HL-60 (cell line): ENCODE data around the gene MAPK11.

Experiments
- DNase-seq, 2 experiments: peaks; one replicate each; pipeline ENCODE4 v3.0.0-alpha.2; 2010 to 2020; ENCODE audit warnings: low read depth in 1 of 2, low spot score in 1 of 2
- H3K27ac ChIP-seq: fragments of 250-450 bp; sonication (Bioruptor Pico); replicated peaks from 2 replicates; pipeline ENCODE4 v1.5.1; 2020; ENCODE audit warnings: mild to moderate bottlenecking, moderate library complexity
- H3K27me3 ChIP-seq: fragments of 250-450 bp; sonication (Bioruptor Pico); 2 replicates; pipeline ENCODE4 v1.5.1; 2021; ENCODE audit warnings: mild to moderate bottlenecking, moderate library complexity; ENCODE audit not compliant: insufficient read depth, poor library complexity, severe bottlenecking
- H3K4me3 ChIP-seq: replicated peaks from 2 replicates; pipeline ENCODE4 v1.5.1; 2011; ENCODE audit warnings: mild to moderate bottlenecking, control low read depth, low read length; ENCODE audit not compliant: insufficient read depth
- GABPA ChIP-seq: IDR thresholded peaks from 2 replicates; pipeline ENCODE4 v1.6.1; 2012; ENCODE audit warnings: low read depth
- POLR2AphosphoS5 ChIP-seq: IDR thresholded peaks from 2 replicates; pipeline ENCODE4 v1.6.1; 2012; ENCODE audit warnings: low read depth
- SPI1 ChIP-seq: IDR thresholded peaks from 2 replicates; pipeline ENCODE4 v1.6.1; 2012; ENCODE audit warnings: low read depth, mild to moderate bottlenecking, borderline replicate concordance
- TF ChIP-seq, protein P1 (sequence below): IDR thresholded peaks from 2 replicates; pipeline ENCODE4 v1.6.1; 2012; ENCODE audit warnings: low read depth; ENCODE audit not compliant: insufficient replicate concordance
- TF ChIP-seq, protein P2 (sequence below): IDR thresholded peaks from one replicate; pipeline ENCODE4 v1.5.1; 2011; ENCODE audit warnings: low read length, control low read depth, inconsistent platforms; ENCODE audit not compliant: insufficient read depth

MAPK11 gene

DNA sequence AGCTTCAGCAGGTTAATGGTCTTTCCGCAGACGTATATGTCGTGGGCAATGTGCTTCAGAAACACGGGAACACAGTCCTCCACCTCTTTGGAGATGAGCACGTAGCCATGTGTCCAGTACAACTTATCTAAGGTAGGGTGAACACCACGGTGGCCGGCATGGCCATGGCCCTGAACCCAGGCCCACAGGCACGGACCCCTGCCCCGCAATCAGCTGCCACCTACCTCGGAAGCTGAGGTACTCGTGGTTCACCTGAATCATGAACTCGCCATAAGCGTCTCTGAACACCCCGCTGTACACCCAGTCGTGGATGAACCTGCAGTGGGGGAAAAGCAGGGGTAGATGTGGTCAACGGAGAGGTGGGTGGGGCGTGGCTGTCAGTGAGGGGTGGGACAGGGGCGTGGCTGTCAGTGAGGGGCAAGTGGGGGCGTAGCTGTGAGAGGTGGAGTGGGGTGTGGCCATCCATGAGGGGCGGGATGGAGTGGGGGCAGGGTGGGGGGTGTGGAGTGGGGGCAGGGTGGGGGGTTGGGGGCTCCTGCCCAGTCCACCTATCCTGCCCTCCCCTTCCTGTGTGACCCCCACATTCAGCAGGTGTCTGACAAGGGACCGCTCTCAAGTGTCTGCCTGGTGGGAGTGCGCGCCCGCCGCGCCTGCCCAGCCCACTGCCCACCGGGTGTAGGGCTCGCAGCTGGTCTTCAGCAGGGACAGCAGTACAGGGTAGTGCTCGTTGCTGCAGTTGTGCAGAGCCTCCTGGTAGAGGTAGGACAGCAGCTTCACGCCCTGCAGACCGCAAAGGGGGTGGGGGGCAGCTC lies 43.9 kb downstream of the MAPK11 start:
- no peak overlapping the region for H3K4me3 ChIP-seq
- no peak overlapping the region for H3K27ac ChIP-seq
- DNase-seq: no peak
- H3K27me3 ChIP-seq: no peaks in the 10 kb centered on the region
- TF ChIP-seq, protein P1, sequence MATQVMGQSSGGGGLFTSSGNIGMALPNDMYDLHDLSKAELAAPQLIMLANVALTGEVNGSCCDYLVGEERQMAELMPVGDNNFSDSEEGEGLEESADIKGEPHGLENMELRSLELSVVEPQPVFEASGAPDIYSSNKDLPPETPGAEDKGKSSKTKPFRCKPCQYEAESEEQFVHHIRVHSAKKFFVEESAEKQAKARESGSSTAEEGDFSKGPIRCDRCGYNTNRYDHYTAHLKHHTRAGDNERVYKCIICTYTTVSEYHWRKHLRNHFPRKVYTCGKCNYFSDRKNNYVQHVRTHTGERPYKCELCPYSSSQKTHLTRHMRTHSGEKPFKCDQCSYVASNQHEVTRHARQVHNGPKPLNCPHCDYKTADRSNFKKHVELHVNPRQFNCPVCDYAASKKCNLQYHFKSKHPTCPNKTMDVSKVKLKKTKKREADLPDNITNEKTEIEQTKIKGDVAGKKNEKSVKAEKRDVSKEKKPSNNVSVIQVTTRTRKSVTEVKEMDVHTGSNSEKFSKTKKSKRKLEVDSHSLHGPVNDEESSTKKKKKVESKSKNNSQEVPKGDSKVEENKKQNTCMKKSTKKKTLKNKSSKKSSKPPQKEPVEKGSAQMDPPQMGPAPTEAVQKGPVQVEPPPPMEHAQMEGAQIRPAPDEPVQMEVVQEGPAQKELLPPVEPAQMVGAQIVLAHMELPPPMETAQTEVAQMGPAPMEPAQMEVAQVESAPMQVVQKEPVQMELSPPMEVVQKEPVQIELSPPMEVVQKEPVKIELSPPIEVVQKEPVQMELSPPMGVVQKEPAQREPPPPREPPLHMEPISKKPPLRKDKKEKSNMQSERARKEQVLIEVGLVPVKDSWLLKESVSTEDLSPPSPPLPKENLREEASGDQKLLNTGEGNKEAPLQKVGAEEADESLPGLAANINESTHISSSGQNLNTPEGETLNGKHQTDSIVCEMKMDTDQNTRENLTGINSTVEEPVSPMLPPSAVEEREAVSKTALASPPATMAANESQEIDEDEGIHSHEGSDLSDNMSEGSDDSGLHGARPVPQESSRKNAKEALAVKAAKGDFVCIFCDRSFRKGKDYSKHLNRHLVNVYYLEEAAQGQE: no peak
- no peak for TF ChIP-seq SPI1
- TF ChIP-seq, protein P2, sequence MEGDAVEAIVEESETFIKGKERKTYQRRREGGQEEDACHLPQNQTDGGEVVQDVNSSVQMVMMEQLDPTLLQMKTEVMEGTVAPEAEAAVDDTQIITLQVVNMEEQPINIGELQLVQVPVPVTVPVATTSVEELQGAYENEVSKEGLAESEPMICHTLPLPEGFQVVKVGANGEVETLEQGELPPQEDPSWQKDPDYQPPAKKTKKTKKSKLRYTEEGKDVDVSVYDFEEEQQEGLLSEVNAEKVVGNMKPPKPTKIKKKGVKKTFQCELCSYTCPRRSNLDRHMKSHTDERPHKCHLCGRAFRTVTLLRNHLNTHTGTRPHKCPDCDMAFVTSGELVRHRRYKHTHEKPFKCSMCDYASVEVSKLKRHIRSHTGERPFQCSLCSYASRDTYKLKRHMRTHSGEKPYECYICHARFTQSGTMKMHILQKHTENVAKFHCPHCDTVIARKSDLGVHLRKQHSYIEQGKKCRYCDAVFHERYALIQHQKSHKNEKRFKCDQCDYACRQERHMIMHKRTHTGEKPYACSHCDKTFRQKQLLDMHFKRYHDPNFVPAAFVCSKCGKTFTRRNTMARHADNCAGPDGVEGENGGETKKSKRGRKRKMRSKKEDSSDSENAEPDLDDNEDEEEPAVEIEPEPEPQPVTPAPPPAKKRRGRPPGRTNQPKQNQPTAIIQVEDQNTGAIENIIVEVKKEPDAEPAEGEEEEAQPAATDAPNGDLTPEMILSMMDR: no peak
- TF ChIP-seq GABPA: no peak
- no peak for TF ChIP-seq POLR2AphosphoS5

DNA sequence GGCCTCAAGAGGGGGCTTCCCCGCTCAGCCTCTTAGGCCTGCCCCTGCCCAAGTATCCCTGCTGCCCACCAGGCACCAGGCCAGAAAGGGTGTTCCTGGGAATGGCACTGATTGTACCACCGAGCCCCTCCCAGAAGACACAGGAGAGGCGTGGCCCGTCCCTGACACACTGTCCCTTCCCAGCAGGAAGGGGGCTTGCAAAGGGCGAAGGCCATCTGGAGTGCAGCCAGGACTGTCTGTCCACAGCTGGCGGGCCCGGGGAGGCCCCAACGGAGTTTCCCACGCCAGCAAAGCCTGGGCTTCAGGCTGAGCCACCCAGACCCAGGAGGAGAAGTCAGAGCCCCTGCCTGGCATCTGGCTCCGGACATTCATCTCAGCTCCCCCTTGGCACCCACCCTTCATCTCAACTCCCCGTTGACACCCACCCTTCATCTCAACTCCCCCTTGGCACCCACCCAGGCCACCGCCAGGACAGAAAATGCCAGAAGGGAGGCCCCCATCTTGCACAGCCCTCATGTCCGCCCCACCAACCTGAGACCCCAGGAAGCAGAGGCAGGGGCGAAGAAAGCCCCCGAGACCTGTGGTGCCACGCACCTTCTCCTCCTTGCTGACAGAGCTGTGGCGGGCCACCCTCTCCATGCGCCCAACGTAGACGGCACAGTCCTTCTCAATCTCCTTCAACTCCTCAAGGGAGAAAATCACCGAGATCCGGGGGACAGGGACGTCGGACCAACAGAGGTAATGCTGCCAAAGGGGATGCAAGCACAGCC lies 44.8 kb downstream of the MAPK11 start:
- Histone ChIP-seq H3K27me3 (no peaks in the 10 kb centered on the region), H3K4me3 (no peak overlapping the region), H3K27ac (no peak overlapping the region)
- no peak for DNase-seq
- TF ChIP-seq GABPA (no peak), SPI1 (no peak), POLR2AphosphoS5 (no peak)
- TF ChIP-seq, protein P2: no peak
- TF ChIP-seq, protein P1: no peak

DNA sequence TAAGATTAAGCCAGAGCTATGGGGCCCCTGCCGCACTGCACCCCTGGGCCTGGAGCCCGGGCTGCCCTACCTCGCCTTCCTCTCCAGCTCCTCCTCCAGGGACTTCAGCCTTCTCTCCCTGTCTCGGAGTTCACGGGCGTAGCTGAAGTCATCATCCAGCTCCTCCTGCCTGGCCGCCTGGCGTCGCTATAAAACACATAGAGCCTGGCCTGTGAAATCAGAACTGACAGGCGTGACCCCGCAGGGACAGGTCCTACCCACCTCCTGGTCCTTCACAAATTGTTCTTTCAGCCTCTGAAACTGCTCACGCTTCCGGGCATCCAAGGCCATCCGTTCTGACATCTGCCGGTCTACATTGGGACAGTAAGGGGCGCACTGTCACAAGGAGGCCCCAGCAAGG lies 46.1 kb downstream of the MAPK11 start:
- H3K4me3 ChIP-seq: no peak overlapping the region
- H3K27me3 ChIP-seq: no peaks in the 10 kb centered on the region
- TF ChIP-seq GABPA (no peak), SPI1 (no peak), POLR2AphosphoS5 (no peak)
- TF ChIP-seq, protein P2: no peak
- TF ChIP-seq, protein P1: no peak
- no peak for DNase-seq
- H3K27ac ChIP-seq: no peak overlapping the region
